GM11168 (cell line): ENCODE measurements around the gene PUS1.

ENCODE experiments used
- in situ Hi-C: fragments of 300-500 bp; cut with MboI; formaldehyde crosslinking; loops from one replicate; pipeline ENCODE4 v1.12.0; 2022; ENCODE audit warnings: low sequenced_read_pairs; ENCODE audit not compliant: unreplicated experiment

PUS1 gene

GRCh38 chr12:131915000-131915689 lies 13.9 kb upstream of the PUS1 start:
- in situ Hi-C loops, result no loop called here

- in situ Hi-C loops, result no loop called here
Observed at GRCh38 chr12:131915823-131916222, 13.3 kb upstream of the PUS1 start.

- in situ Hi-C loops, result no loop called here
Observed at GRCh38 chr12:131916306-131917138, 12.6 kb upstream of the PUS1 start.

GRCh38 chr12:131917139-131917710 lies 11.9 kb upstream of the PUS1 start:
- in situ Hi-C loops, result no loop called here

- in situ Hi-C loops, result no loop called here
Observed at GRCh38 chr12:131917711-131918306, 11.3 kb upstream of the PUS1 start.

GRCh38 chr12:131918311-131919050 lies 10.6 kb upstream of the PUS1 start:
- in situ Hi-C loops, result no loop called here

- in situ Hi-C loops, result no loop called here
Observed at GRCh38 chr12:131919051-131919347, 10.1 kb upstream of the PUS1 start.

GRCh38 chr12:131919366-131920156 lies 9.5 kb upstream of the PUS1 start:
- in situ Hi-C loops, result no loop called here

- in situ Hi-C loops, result no loop called here
Observed at GRCh38 chr12:131920157-131920508, 8.9 kb upstream of the PUS1 start.

GRCh38 chr12:131920902-131921840 lies 7.9 kb upstream of the PUS1 start:
- in situ Hi-C loops, result no loop called here

- in situ Hi-C loops, result no loop called here
Observed at GRCh38 chr12:131921866-131922769, 7.0 kb upstream of the PUS1 start.

- in situ Hi-C loops, result no loop called here
Observed at GRCh38 chr12:131922772-131923171, 6.3 kb upstream of the PUS1 start.

- in situ Hi-C loops, result no loop called here
Observed at GRCh38 chr12:131923260-131923659, 5.8 kb upstream of the PUS1 start.

- in situ Hi-C loops, result no loop called here
Observed at GRCh38 chr12:131927110-131928079, 1.7 kb upstream of the PUS1 start.

GRCh38 chr12:131928080-131928710 lies 881 bp upstream of the PUS1 start:
- in situ Hi-C loops, result no loop called here
